SU-DHL-6 (cell line): ENCODE results near the gene MMP13.

Source experiments
- H2AFZ ChIP-seq: fragments of 200-600 bp; sonication (generic); 2 replicates; pipeline ENCODE4 v1.6.1; 2014; ENCODE audit warnings: low read depth, mild to moderate bottlenecking, moderate library complexity, mixed read lengths, antibody characterized with exemption, low read length; ENCODE audit not compliant: severe bottlenecking
- H3F3A ChIP-seq: fragments of 200-600 bp; shearing (Covaris generic); 2 replicates; pipeline ENCODE4 v1.6.0; 2016; ENCODE audit warnings: antibody characterized with exemption, mild to moderate bottlenecking; ENCODE audit not compliant: insufficient read depth
- H3K27ac ChIP-seq: fragments of 200-600 bp; sonication (generic); 2 replicates; pipeline ENCODE4 v1.5.1; 2016; ENCODE audit warnings: low read depth, mild to moderate bottlenecking, low read length, moderate library complexity, mixed read lengths
- H3K27me3 ChIP-seq: fragments of 200-600 bp; sonication (generic), shearing (Covaris generic); 2 replicates; pipeline ENCODE4 v1.6.0; 2014; ENCODE audit warnings: mild to moderate bottlenecking, low read length
- H3K36me3 ChIP-seq: fragments of 200-600 bp; sonication (generic); 2 replicates; pipeline ENCODE4 v1.6.1; 2014; ENCODE audit warnings: mild to moderate bottlenecking, low read length, mixed read lengths
- H3K4me2 ChIP-seq: fragments of 300-600, 200-600 bp; shearing (Covaris generic), sonication (generic); 2 replicates; pipeline ENCODE4 v1.6.0; 2014; ENCODE audit warnings: low read length, low read depth, mild to moderate bottlenecking; ENCODE audit not compliant: poor library complexity, severe bottlenecking
- H3K4me3 ChIP-seq: fragments of 200-600 bp; sonication (generic); 2 replicates; pipeline ENCODE4 v1.5.1; 2014; ENCODE audit warnings: antibody characterized with exemption, low read length, mild to moderate bottlenecking, mixed read lengths; ENCODE audit not compliant: insufficient read depth, poor library complexity, severe bottlenecking
- H3K79me2 ChIP-seq: fragments of 200-600 bp; sonication (generic); 2 replicates; pipeline ENCODE4 v1.6.1; 2014; ENCODE audit warnings: mild to moderate bottlenecking, low read length, moderate library complexity; ENCODE audit not compliant: insufficient read depth
- H3K9ac ChIP-seq: fragments of 200-600 bp; sonication (generic); 2 replicates; pipeline ENCODE4 v1.7.0; 2014; ENCODE audit warnings: mild to moderate bottlenecking, low read length
- H3K9me2 ChIP-seq: fragments of 200-600 bp; sonication (generic); replicated peaks from 2 replicates; pipeline ENCODE4 v1.6.1; 2014; ENCODE audit warnings: low read length; ENCODE audit not compliant: insufficient read depth
- H3K9me3 ChIP-seq: fragments of 200-600 bp; sonication (generic); 2 replicates; pipeline ENCODE4 v1.6.1; 2014; ENCODE audit warnings: low read length, mixed read lengths; ENCODE audit not compliant: insufficient read depth
- H4K20me1 ChIP-seq: fragments of 200-600 bp; sonication (generic); 2 replicates; pipeline ENCODE4 v1.6.1; 2014; ENCODE audit warnings: low read depth, mild to moderate bottlenecking, antibody characterized with exemption, low read length, moderate library complexity, mixed read lengths
- CTCF ChIP-seq: fragments of 200-600 bp; sonication (generic); IDR thresholded peaks from one replicate; pipeline ENCODE4 v1.5.1; 2017; ENCODE audit warnings: antibody characterized with exemption, mild to moderate bottlenecking, low read length, moderate library complexity; ENCODE audit not compliant: insufficient read depth, poor library complexity, severe bottlenecking
- EZH2phosphoT487 ChIP-seq: fragments of 200-600 bp; sonication (generic), shearing (Covaris generic); conservative IDR thresholded peaks from 2 replicates; pipeline ENCODE4 v1.6.1; 2018; ENCODE audit warnings: mild to moderate bottlenecking, antibody characterized with exemption, low read length, moderate library complexity, mixed read lengths

MMP13 gene

DNA sequence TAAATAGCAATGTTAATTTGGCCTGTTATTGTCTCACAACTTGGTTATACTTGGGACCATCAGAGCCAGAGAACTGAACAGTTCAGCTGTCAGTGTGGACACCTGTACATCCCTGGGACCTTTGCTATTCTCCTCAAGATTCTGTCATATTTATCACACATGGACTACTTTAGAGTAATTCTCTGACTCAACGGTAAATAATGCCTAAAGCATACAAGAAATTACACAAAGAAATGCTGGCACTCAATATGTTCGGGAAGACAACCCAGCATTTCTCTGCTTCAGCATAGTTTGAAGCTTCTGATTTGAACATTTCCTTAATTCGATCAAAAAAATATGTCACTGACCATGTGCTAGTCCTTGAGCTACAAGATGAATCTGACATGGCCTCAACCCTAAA lies 34.6 kb upstream of the MMP13 start:
- H3K9me3 ChIP-seq = no peaks in the 10 kb centered on the region
- H3K27ac ChIP-seq = no peak overlapping the region
- H3F3A ChIP-seq = no peaks in the 10 kb centered on the region
- no peaks in the 10 kb centered on the region for H4K20me1 ChIP-seq
- H3K9me2 ChIP-seq = no peaks in the 10 kb centered on the region
- TF ChIP-seq CTCF (no peak), EZH2phosphoT487 (no peak)
- no peak overlapping the region for H3K9ac ChIP-seq
- no peak overlapping the region for H3K4me2 ChIP-seq
- no peaks in the 10 kb centered on the region for H3K27me3 ChIP-seq
- H2AFZ ChIP-seq = no peak overlapping the region
- H3K79me2 ChIP-seq = no peaks in the 10 kb centered on the region
- H3K36me3 ChIP-seq = no peaks in the 10 kb centered on the region
- no peak overlapping the region for H3K4me3 ChIP-seq

- Histone ChIP-seq H3K4me3 (no peak overlapping the region), H3K79me2 (no peaks in the 10 kb centered on the region), H2AFZ (no peak overlapping the region), H3K36me3 (no peaks in the 10 kb centered on the region), H4K20me1 (no peaks in the 10 kb centered on the region), H3K9me3 (no peaks in the 10 kb centered on the region), H3K4me2 (no peak overlapping the region), H3K27me3 (no peaks in the 10 kb centered on the region), H3F3A (no peaks in the 10 kb centered on the region), H3K9me2 (no peaks in the 10 kb centered on the region), H3K9ac (no peak overlapping the region), H3K27ac (no peak overlapping the region)
- TF ChIP-seq CTCF (no peak), EZH2phosphoT487 (no peak)
These were observed 34.0 kb upstream of the MMP13 start for GRCh38 chr11:102989379-102990047.

DNA sequence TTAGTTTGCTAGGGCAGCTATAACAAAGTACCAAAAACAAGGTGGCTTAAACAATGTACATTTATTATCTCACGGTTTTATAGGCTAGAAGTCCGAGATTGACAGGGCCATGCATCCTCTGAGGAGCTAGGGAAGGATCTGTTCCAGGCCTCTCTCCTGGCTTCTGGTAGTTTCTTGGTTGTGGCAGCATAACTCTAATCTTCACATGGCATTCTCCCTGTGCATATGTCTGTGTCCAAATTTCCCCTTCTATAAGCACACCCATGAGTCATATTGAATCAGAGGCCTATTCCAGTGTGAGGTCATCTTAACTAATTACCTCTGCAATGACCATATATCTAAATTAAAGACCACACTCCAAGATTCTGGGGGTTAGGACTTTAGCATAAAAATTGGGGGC lies 31.3 kb upstream of the MMP13 start:
- Histone ChIP-seq H3K4me2 (no peak overlapping the region), H3K36me3 (no peaks in the 10 kb centered on the region), H3K9ac (no peak overlapping the region), H3K4me3 (no peak overlapping the region), H3K27me3 (no peaks in the 10 kb centered on the region), H3K9me3 (no peaks in the 10 kb centered on the region), H3K9me2 (no peaks in the 10 kb centered on the region), H3K27ac (no peak overlapping the region), H3K79me2 (no peaks in the 10 kb centered on the region), H4K20me1 (no peaks in the 10 kb centered on the region), H3F3A (no peaks in the 10 kb centered on the region), H2AFZ (no peak overlapping the region)
- TF ChIP-seq CTCF (no peak), EZH2phosphoT487 (no peak)
